Measurements from ENCODE around the gene HIGD1A. TPM values are rescaled to one million over a fixed set of nuclear protein-coding genes. Genes with fewer than 3 reads are reported as not detected.

The HIGD1A gene
- total RNA-seq, 1 experiment from 2014 or later: 77.6 TPM

- H3K4me1 ChIP-seq (ENCODE audit: insufficient read depth, low read length): no peaks in the 10 kb centered on the region
- Mint-ChIP-seq H3K4me1 (peaks cover under 1 to 4% of the 10 kb centered on the region in 2 experiments; a peak in 2 of 4 replicates), H3K4me3 (no peak overlapping the region), H3K27ac (no peak overlapping the region; a peak in 1 of 7 replicates), H3K36me3 (ENCODE audit: insufficient read depth in 1 of 3, low read depth in 3 of 3) (peaks cover 2 to 12% (median 8%) of the 10 kb centered on the region in 3 experiments; a peak in 6 of 7 replicates), H3K27me3 (ENCODE audit: low read depth) (no peaks in the 10 kb centered on the region), H3K9me3 (no peaks in the 10 kb centered on the region)
- H3K18ac ChIP-seq (ENCODE audit: insufficient read length, low read depth, low read length): no peak overlapping the region
- H3K4me2 ChIP-seq (ENCODE audit: insufficient read depth, insufficient read length, low read length): no peak overlapping the region
- no peak overlapping the region for H2BK15ac ChIP-seq (ENCODE audit: low read depth, low read length)
- no peak overlapping the region for H3K14ac ChIP-seq (ENCODE audit: insufficient read depth, low read length)
- H2AK5ac ChIP-seq (ENCODE audit: insufficient read length, low read length): no peak overlapping the region
- H3K56ac ChIP-seq (ENCODE audit: insufficient read length, low read depth, low read length): no peak overlapping the region
- H4K5ac ChIP-seq (ENCODE audit: insufficient read length, low read depth, low read length): no peak overlapping the region
- no peaks in the 10 kb centered on the region for H3K79me1 ChIP-seq (ENCODE audit: insufficient read depth, low read depth, low read length, poor library complexity, severe bottlenecking)
- H3K9ac ChIP-seq (ENCODE audit: extremely low read depth, insufficient read length, low read length): no peak overlapping the region
- H3K9me3 ChIP-seq (ENCODE audit: control insufficient read depth, low read depth, low read length): no peaks in the 10 kb centered on the region
- no peak overlapping the region for H3K27ac ChIP-seq (ENCODE audit: insufficient read length, low read depth, low read length)
- no peak overlapping the region for H3K4ac ChIP-seq (ENCODE audit: low read depth, low read length)
- no peak for TF ChIP-seq CTCF (conservative IDR thresholded peaks at IDR 0.05)
- H3K23me2 ChIP-seq (ENCODE audit: insufficient read length, low read depth, low read length, poor library complexity, severe bottlenecking): no peaks in the 10 kb centered on the region
- WGBS (ENCODE audit: extremely low coverage, insufficient read length, low lambda C conversion rate): no CpG with 5 or more reads among the region's 2 CpGs
- no peak overlapping the region for H2AFZ ChIP-seq (ENCODE audit: low read length)
- no peaks in the 10 kb centered on the region for H3K27me3 ChIP-seq (ENCODE audit: insufficient read depth, low read length)
- H2BK120ac ChIP-seq (ENCODE audit: low read depth, low read length, poor library complexity, severe bottlenecking): no peak overlapping the region
- no peak overlapping the region for H4K8ac ChIP-seq (replicated peaks; ENCODE audit: insufficient read length, low read depth, low read length)
- no peak overlapping the region for H3T11ph ChIP-seq (ENCODE audit: low read length)
- H2BK12ac ChIP-seq (ENCODE audit: insufficient read length, low read depth, low read length): no peak overlapping the region
- no peak overlapping the region for H2BK5ac ChIP-seq (ENCODE audit: insufficient read length, low read length)
- no peak overlapping the region for H3K23ac ChIP-seq (ENCODE audit: insufficient read length, low read depth, low read length)
- no peak overlapping the region for H4K91ac ChIP-seq (ENCODE audit: insufficient read length, low read depth, low read length)
- DNase-seq: no peak
- H2BK20ac ChIP-seq (ENCODE audit: low read depth, low read length, poor library complexity, severe bottlenecking): no peak overlapping the region
- no peaks in the 10 kb centered on the region for H4K20me1 ChIP-seq (ENCODE audit: control insufficient read depth, insufficient read depth, insufficient read length)
- no peaks in the 10 kb centered on the region for H3K79me2 ChIP-seq (ENCODE audit: insufficient read depth, low read length)
Measured at GRCh38 chr3:42778644-42779043, 25.6 kb downstream of the HIGD1A start.
